OCI-M1 (cell line): ENCODE data around the gene PIN4.
A peak's percentile ranks its signal among the peaks of the same experiment; 100 is the strongest.
"Not testable (repeated sequence)": the region's sequence is repeated elsewhere in the genome, so short reads cannot be mapped to it uniquely, and the experiment has no call there.

Experiments
- DNase-seq: peaks from one replicate; lab custom pipeline; 2025; lab: John Stamatoyannopoulos, UW

Gene PIN4

GRCh38 chrX:72181178-72182125, at the start of gene PIN4:
Gene PIN4 (plus strand): TSS chrX:72181757. CDS start chrX:72181786, 29 bp downstream.
- DNase-seq, result peak; percentile 97

GRCh38 chrX:72132456-72132855, 49.1 kb upstream of the PIN4 start:
- no peak for DNase-seq

- no peak for DNase-seq
Observed at GRCh38 chrX:72133851-72134546, 47.6 kb upstream of the PIN4 start.

- no peak for DNase-seq
Observed at GRCh38 chrX:72137846-72138495, 43.6 kb upstream of the PIN4 start.

GRCh38 chrX:72139538-72139937, 42.0 kb upstream of the PIN4 start:
- no peak for DNase-seq

GRCh38 chrX:72141372-72142004, 40.1 kb upstream of the PIN4 start:
- DNase-seq, result no peak

- DNase-seq, result no peak
Observed at GRCh38 chrX:72142094-72142793, 39.3 kb upstream of the PIN4 start.

GRCh38 chrX:72142794-72143608, 38.6 kb upstream of the PIN4 start:
- DNase-seq, result no peak

- DNase-seq, result no peak
Observed at GRCh38 chrX:72143609-72143907, 38.0 kb upstream of the PIN4 start.

- no peak for DNase-seq
Observed at GRCh38 chrX:72145181-72145580, 36.4 kb upstream of the PIN4 start.

- DNase-seq, result no peak
Observed at GRCh38 chrX:72146527-72146926, 35.0 kb upstream of the PIN4 start.

- no peak for DNase-seq
Observed at GRCh38 chrX:72158773-72159172, 22.8 kb upstream of the PIN4 start.

- no peak for DNase-seq
Observed at GRCh38 chrX:72159769-72160168, 21.8 kb upstream of the PIN4 start.

- DNase-seq, result no peak
Observed at GRCh38 chrX:72165551-72165950, 16.0 kb upstream of the PIN4 start.

- peak; percentile 90 for DNase-seq
Observed at GRCh38 chrX:72169008-72169728, 12.4 kb upstream of the PIN4 start.

- not testable (repeated sequence) for DNase-seq
Observed at GRCh38 chrX:72176289-72176688, 5.3 kb upstream of the PIN4 start.

GRCh38 chrX:72176981-72177380, 4.6 kb upstream of the PIN4 start:
- DNase-seq, result no peak

GRCh38 chrX:72180539-72180938, 1.0 kb upstream of the PIN4 start:
- no peak for DNase-seq

GRCh38 chrX:72182924-72183323, 1.4 kb downstream of the PIN4 start:
- no peak for DNase-seq

- no peak for DNase-seq
Observed at GRCh38 chrX:72201836-72202536, 20.4 kb downstream of the PIN4 start.
